ENCODE results near the gene NUP54.

GRCh38 chr4:76141241-76141640 is 7.0 kb downstream of the NUP54 start:
- TF ChIP-seq CTCF (IDR thresholded peaks at IDR 0.05; ENCODE audit: low read depth, low read length) (no peak), EZH2phosphoT487 (IDR thresholded peaks at IDR 0.05; ENCODE audit: low read depth) (no peak)
